RWPE2 (cell line): ENCODE data around the gene TEN1.
A peak's percentile ranks its signal among the peaks of the same experiment; 100 is the strongest.

Experiments used
- ATAC-seq: fragments of 200-7000 bp; cut with Tn5 transposase; 3 replicates; pipeline ENCODE4 v1.9.1; 2021; ENCODE audit warnings: low read depth
- DNase-seq: peaks from one replicate; pipeline ENCODE4 v3.0.0-alpha.2; 2020; ENCODE audit warnings: low spot score
- H3K27ac ChIP-seq: fragments of 450-650 bp; 2 replicates; pipeline ENCODE4 v1.5.1; 2017; ENCODE audit warnings: mild to moderate bottlenecking; ENCODE audit not compliant: poor library complexity, severe bottlenecking
- H3K27me3 ChIP-seq: fragments of 250-450 bp; sonication (Bioruptor Pico); 2 replicates; pipeline ENCODE4 v1.5.1; 2021; ENCODE audit warnings: mild to moderate bottlenecking, moderate library complexity; ENCODE audit not compliant: insufficient read depth, poor library complexity, severe bottlenecking
- H3K36me3 ChIP-seq: fragments of 250-450 bp; sonication (Bioruptor Pico); 2 replicates; pipeline ENCODE4 v1.5.1; 2020; ENCODE audit warnings: low read depth, mild to moderate bottlenecking, moderate library complexity
- H3K4me1 ChIP-seq: fragments of 250-450 bp; sonication (Bioruptor Pico); 2 replicates; pipeline ENCODE4 v1.5.1; 2021; ENCODE audit warnings: mild to moderate bottlenecking, moderate library complexity; ENCODE audit not compliant: insufficient read depth, poor library complexity, severe bottlenecking
- H3K4me3 ChIP-seq: fragments of 250-450 bp; sonication (Bioruptor Pico); 2 replicates; pipeline ENCODE4 v1.5.1; 2021; ENCODE audit warnings: mild to moderate bottlenecking, moderate library complexity; ENCODE audit not compliant: severe bottlenecking
- H3K9me3 ChIP-seq: fragments of 250-450 bp; sonication (Bioruptor Pico); 2 replicates; pipeline ENCODE4 v1.5.1; 2021; ENCODE audit warnings: mild to moderate bottlenecking, moderate library complexity; ENCODE audit not compliant: severe bottlenecking
- TF ChIP-seq, protein P1 (sequence below): fragments of 450-650 bp; IDR thresholded peaks from one replicate; pipeline ENCODE4 v1.5.1; 2017; ENCODE audit warnings: mild to moderate bottlenecking, moderate library complexity; ENCODE audit not compliant: poor library complexity, severe bottlenecking

TEN1 gene

DNA sequence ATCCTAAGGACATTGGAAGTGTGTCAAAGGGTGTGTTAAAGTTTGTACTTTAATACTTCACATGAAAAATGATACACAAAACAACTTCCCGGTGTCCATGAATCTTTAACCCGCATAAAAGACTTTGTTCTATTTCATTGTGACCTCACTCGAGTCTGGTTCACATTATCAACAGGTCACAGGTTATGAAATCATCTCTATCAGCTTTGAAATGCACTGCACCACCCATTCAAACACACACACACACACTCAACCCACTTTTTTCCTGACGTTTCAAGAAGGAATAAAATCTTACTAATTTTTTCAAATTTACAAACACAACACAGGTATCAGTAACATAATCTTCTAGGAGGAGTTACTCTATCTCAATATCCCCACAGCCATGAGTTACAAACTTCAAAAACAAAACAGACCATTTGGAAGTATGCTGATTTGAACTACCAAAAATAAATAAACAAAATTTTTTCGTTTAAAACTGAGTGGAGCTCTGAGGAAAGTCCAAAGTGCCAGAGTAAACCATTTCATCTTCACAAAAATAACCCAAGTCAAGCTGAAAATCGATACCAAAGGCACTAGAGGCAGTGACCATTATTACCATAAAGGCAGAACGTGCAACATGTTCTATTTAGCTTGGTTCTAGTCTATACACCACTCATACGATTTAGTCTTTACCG lies 2.7 kb upstream of the TEN1 start:
- TF ChIP-seq, protein P1, sequence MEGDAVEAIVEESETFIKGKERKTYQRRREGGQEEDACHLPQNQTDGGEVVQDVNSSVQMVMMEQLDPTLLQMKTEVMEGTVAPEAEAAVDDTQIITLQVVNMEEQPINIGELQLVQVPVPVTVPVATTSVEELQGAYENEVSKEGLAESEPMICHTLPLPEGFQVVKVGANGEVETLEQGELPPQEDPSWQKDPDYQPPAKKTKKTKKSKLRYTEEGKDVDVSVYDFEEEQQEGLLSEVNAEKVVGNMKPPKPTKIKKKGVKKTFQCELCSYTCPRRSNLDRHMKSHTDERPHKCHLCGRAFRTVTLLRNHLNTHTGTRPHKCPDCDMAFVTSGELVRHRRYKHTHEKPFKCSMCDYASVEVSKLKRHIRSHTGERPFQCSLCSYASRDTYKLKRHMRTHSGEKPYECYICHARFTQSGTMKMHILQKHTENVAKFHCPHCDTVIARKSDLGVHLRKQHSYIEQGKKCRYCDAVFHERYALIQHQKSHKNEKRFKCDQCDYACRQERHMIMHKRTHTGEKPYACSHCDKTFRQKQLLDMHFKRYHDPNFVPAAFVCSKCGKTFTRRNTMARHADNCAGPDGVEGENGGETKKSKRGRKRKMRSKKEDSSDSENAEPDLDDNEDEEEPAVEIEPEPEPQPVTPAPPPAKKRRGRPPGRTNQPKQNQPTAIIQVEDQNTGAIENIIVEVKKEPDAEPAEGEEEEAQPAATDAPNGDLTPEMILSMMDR = no peak
- Histone ChIP-seq H3K4me1 (peaks cover 8% of the 10 kb centered on the region), H3K36me3 (peaks cover 10% of the 10 kb centered on the region), H3K9me3 (no peaks in the 10 kb centered on the region), H3K27ac (no peak overlapping the region), H3K4me3 (no peak overlapping the region), H3K27me3 (no peaks in the 10 kb centered on the region)
- no peak for DNase-seq
- ATAC-seq = no peak

DNA sequence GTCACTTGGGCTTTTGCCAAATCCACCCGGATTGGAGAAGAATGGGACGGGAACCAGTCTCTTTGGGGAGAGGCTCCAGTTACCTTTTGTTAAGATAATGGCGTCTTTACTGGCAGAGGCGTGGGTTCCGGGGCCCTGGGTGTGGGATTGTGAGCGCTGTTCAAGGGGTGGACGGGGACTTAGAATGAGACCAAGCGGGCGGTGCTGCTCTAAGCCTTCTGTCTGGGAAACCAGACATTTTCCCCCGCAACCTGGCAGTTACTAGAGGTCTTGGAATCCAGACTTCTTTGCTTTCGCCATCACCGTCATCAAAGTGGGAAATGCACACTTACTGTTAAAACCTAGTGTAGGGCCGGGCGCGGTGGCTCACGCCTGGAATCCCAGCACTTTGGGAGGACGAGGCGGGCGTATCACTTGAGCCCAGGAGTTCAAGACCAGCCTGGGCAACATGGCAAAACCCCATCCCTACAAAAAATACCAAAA lies 706 bp downstream of the TEN1 start:
- Histone ChIP-seq H3K4me3 (peak overlapping the region; percentile 61), H3K9me3 (no peaks in the 10 kb centered on the region), H3K27me3 (no peaks in the 10 kb centered on the region), H3K4me1 (peaks cover 13% of the 10 kb centered on the region), H3K36me3 (0 out of 2 replicates have a peak, but pooled peaks cover 3% of the 10 kb centered on the region), H3K27ac (peak overlapping the region; percentile 75)
- DNase-seq = no peak
- TF ChIP-seq, protein P1 = no peak
- peak; percentile 37 for ATAC-seq

DNA sequence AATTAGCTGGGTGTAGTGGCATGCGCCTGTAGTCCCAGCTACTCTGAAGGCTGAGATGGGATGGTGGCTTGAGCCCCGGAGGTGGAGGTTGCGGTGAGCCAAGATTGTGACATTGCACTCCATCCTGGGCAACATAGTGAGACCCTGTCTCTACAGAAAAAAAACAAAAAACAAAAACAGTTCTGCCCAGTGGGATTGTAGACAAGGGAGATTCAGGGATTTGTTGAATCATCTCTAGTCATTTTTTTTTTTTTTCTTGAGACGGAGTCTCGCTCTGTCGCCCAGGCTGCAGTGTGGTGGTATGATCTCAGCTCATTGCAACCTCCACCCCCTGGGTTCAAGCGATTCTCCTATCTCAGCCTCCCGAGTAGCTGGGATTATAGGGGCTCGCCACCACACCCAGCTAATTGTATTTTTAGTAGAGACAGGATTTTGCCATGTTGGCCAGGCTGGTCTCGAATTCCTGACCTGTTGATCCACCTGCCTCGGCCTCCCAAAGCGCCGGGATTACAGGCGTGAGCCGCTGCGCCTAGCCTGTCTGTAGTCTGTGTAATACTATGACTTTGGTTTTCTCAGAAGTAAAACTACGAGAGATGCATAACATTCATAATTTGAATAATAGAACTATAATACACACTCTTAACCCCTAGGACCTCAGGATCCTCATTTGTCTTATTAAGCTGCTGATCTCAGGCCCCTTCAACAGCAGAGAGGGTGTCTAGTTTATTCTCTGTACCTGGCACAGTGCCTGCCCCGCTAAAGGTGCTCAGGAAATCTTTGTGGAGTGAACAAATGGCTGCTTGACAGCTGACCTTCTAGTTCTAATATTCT lies 1.4 kb downstream of the TEN1 start:
- TF ChIP-seq, protein P1 = no peak
- no peaks in the 10 kb centered on the region for H3K27me3 ChIP-seq
- peak overlapping the region; percentile 61 for H3K4me3 ChIP-seq
- H3K4me1 ChIP-seq = peaks cover 13% of the 10 kb centered on the region
- DNase-seq (no peak), ATAC-seq (no peak)
- 0 out of 2 replicates have a peak, but pooled peaks cover 3% of the 10 kb centered on the region for H3K36me3 ChIP-seq
- peak overlapping the region; percentile 75 for H3K27ac ChIP-seq
- no peaks in the 10 kb centered on the region for H3K9me3 ChIP-seq

DNA sequence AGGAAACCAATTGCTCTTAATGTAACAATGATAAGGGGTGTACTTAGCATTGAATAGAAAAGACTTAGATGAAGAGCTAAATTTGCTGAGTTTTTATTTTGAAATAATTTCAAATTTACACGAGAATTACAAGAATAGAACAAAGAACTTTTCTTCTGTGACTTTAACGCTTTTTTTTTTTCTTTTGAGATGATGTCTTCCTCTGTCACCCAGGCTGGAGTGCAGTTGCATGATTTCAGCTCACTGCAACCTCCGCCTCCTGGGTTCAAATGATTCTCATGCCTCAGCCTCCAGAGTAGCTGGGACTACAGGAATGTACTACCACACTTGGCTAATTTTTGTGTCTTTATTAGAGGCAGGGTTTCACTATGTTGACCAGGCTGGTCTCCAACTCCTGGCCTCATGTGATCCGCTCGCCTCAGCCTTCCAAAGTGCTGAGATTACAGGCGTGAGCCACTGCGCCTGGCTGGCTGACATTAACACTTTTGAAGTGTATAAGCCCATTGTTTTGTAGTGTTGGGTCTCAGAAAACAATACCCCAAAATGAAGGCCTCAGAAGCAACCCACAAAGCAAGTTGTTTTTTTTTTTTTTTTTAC lies 2.1 kb downstream of the TEN1 start:
- H3K27ac ChIP-seq = no peak overlapping the region
- no peaks in the 10 kb centered on the region for H3K36me3 ChIP-seq
- no peak overlapping the region for H3K4me3 ChIP-seq
- ATAC-seq (no peak), DNase-seq (no peak)
- no peaks in the 10 kb centered on the region for H3K27me3 ChIP-seq
- H3K9me3 ChIP-seq = no peaks in the 10 kb centered on the region
- H3K4me1 ChIP-seq = peaks cover 13% of the 10 kb centered on the region
- TF ChIP-seq, protein P1 = no peak
